Neural progenitor cell (in vitro differentiated cells): Measurements from ENCODE around the gene CBFA2T3. TPM values are rescaled to one million over a fixed set of nuclear protein-coding genes. Genes with fewer than 3 reads are reported as not detected.

Experiments
- DNase-seq: peaks from one replicate; pipeline ENCODE4 v3.0.0-alpha.2; 2016; ENCODE audit warnings: low spot score
- H2AFZ ChIP-seq: fragments of 200-600 bp; sonication (generic); replicated peaks from 2 replicates; pipeline ENCODE4 v1.6.1; 2016; ENCODE audit warnings: antibody characterized with exemption
- H3F3A ChIP-seq: fragments of 200-600 bp; sonication (generic); 2 replicates; pipeline ENCODE4 v1.6.1; 2016; ENCODE audit warnings: antibody characterized with exemption, low read depth
- H3K27ac ChIP-seq: fragments of 200-600 bp; sonication (generic); 2 replicates; pipeline ENCODE4 v1.5.1; 2016; ENCODE audit warnings: mild to moderate bottlenecking
- H3K27me3 ChIP-seq: fragments of 200-600 bp; sonication (generic); 2 replicates; pipeline ENCODE4 v1.6.1; 2016; ENCODE audit warnings: mild to moderate bottlenecking, moderate library complexity
- H3K36me3 ChIP-seq: fragments of 200-600 bp; sonication (generic); 2 replicates; pipeline ENCODE4 v1.5.1; 2016
- H3K4me1 ChIP-seq: fragments of 200-600 bp; sonication (generic); 2 replicates; pipeline ENCODE4 v1.6.1; 2016; ENCODE audit warnings: mixed run types
- H3K4me2 ChIP-seq: fragments of 200-600 bp; sonication (generic); 2 replicates; pipeline ENCODE4 v1.6.1; 2016
- H3K4me3 ChIP-seq: fragments of 200-600 bp; sonication (generic); 2 replicates; pipeline ENCODE4 v1.5.1; 2016
- H3K79me2 ChIP-seq: fragments of 200-600 bp; sonication (generic); 2 replicates; pipeline ENCODE4 v1.6.1; 2016; ENCODE audit warnings: low read depth
- H3K9ac ChIP-seq: fragments of 200-600 bp; sonication (generic); 2 replicates; pipeline ENCODE4 v1.6.1; 2016
- H3K9me3 ChIP-seq: fragments of 200-600 bp; sonication (generic); 2 replicates; pipeline ENCODE4 v1.5.1; 2016; ENCODE audit warnings: low read depth
- H4K20me1 ChIP-seq: fragments of 200-600 bp; sonication (generic); 2 replicates; pipeline ENCODE4 v1.6.1; 2016; ENCODE audit warnings: low read depth
- H3K27ac Mint-ChIP-seq: 3 replicates; pipeline ENCODE4 v1.8.0; 2021; ENCODE audit warnings: mixed read lengths
- H3K27me3 Mint-ChIP-seq: 2 replicates; pipeline ENCODE4 v1.8.0; 2022; ENCODE audit warnings: low read depth, mild to moderate bottlenecking, inconsistent platforms, moderate library complexity, mixed read lengths; ENCODE audit not compliant: insufficient read depth
- H3K36me3 Mint-ChIP-seq: 3 replicates; pipeline ENCODE4 v1.8.0; 2021; ENCODE audit warnings: mixed read lengths
- H3K4me1 Mint-ChIP-seq: 3 replicates; pipeline ENCODE4 v1.8.0; 2021; ENCODE audit warnings: mixed read lengths
- H3K4me3 Mint-ChIP-seq: 3 replicates; pipeline ENCODE4 v1.8.0; 2021; ENCODE audit warnings: mild to moderate bottlenecking, moderate library complexity, mixed read lengths
- H3K9me3 Mint-ChIP-seq: 3 replicates; pipeline ENCODE4 v1.8.0; 2020; ENCODE audit warnings: mixed read lengths
- CTCF ChIP-seq: fragments of 200-600 bp; sonication (generic); IDR thresholded peaks from 2 replicates; pipeline ENCODE4 v1.5.1; 2017; ENCODE audit warnings: antibody characterized with exemption, mild to moderate bottlenecking
- EZH2 ChIP-seq: fragments of 200-600 bp; sonication (generic); IDR thresholded peaks from 2 replicates; pipeline ENCODE4 v1.6.1; 2017; ENCODE audit warnings: antibody characterized with exemption, mild to moderate bottlenecking, moderate library complexity
- EZH2phosphoT487 ChIP-seq: fragments of 200-600 bp; sonication (generic); IDR thresholded peaks from 2 replicates; pipeline ENCODE4 v1.6.1; 2017; ENCODE audit warnings: antibody characterized with exemption
- total RNA-seq: library from RNA; depleted of rRNA; stranded (reverse); fragments of >200 nt; gene quantifications from 2 replicates; pipeline ENCODE4 v1.2.3, GENCODE V29; 2015; ENCODE audit warnings: low replicate concordance

The CBFA2T3 gene
- total RNA-seq, 1 donor from 2014 or later: 0.22 TPM

GRCh38 chr16:88973007-88973410, 4.0 kb downstream of the CBFA2T3 start:
- no peak overlapping the region for H2AFZ ChIP-seq
- H3K4me3 ChIP-seq: no peak overlapping the region
- no peaks in the 10 kb centered on the region for H3K27me3 ChIP-seq
- H3K27me3 Mint-ChIP-seq: peaks cover 2% of the 10 kb centered on the region
- H3K9me3 Mint-ChIP-seq: no peaks in the 10 kb centered on the region
- no peaks in the 10 kb centered on the region for H3K9me3 ChIP-seq
- TF ChIP-seq EZH2phosphoT487 (no peak), EZH2 (no peak), CTCF (no peak)
- H3K9ac ChIP-seq: no peak overlapping the region
- H3F3A ChIP-seq: no peaks in the 10 kb centered on the region
- no peaks in the 10 kb centered on the region for H3K36me3 Mint-ChIP-seq
- H3K4me1 Mint-ChIP-seq: peaks cover 28% of the 10 kb centered on the region
- no peaks in the 10 kb centered on the region for H3K36me3 ChIP-seq
- no peak overlapping the region for H3K27ac Mint-ChIP-seq
- DNase-seq: peak; percentile 52
- H3K4me1 ChIP-seq: no peaks in the 10 kb centered on the region
- H3K27ac ChIP-seq: no peak overlapping the region
- no peaks in the 10 kb centered on the region for H4K20me1 ChIP-seq
- no peak overlapping the region for H3K4me3 Mint-ChIP-seq
- no peaks in the 10 kb centered on the region for H3K79me2 ChIP-seq
- no peak overlapping the region for H3K4me2 ChIP-seq

- no peak overlapping the region for H3K27ac Mint-ChIP-seq
- no peaks in the 10 kb centered on the region for H3K4me1 ChIP-seq
- no peak overlapping the region for H3K4me3 Mint-ChIP-seq
Observed at GRCh38 chr16:88972349-88972748, 4.7 kb downstream of the CBFA2T3 start.

GRCh38 chr16:88971371-88972097, 5.5 kb downstream of the CBFA2T3 start:
- no peaks in the 10 kb centered on the region for H3K27me3 ChIP-seq
- Mint-ChIP-seq H3K36me3 (no peaks in the 10 kb centered on the region), H3K27me3 (peaks cover 3% of the 10 kb centered on the region), H3K4me3 (no peak overlapping the region), H3K27ac (peak overlapping the region; percentile 29), H3K9me3 (no peaks in the 10 kb centered on the region), H3K4me1 (peaks cover 28% of the 10 kb centered on the region)
- H3K4me1 ChIP-seq: no peaks in the 10 kb centered on the region
- H3K9ac ChIP-seq: no peak overlapping the region
- no peak for DNase-seq
- no peaks in the 10 kb centered on the region for H3F3A ChIP-seq
- no peaks in the 10 kb centered on the region for H3K79me2 ChIP-seq
- H3K36me3 ChIP-seq: no peaks in the 10 kb centered on the region
- H4K20me1 ChIP-seq: no peaks in the 10 kb centered on the region
- no peak overlapping the region for H3K4me3 ChIP-seq
- H2AFZ ChIP-seq: no peak overlapping the region
- TF ChIP-seq EZH2: no peak
- H3K9me3 ChIP-seq: no peaks in the 10 kb centered on the region
- H3K4me2 ChIP-seq: no peak overlapping the region
- H3K27ac ChIP-seq: no peak overlapping the region

More at GRCh38 chr16:88972349-88972748, 4.7 kb downstream of the CBFA2T3 start:
- no peak for DNase-seq
- H2AFZ ChIP-seq: no peak overlapping the region
- H3K9me3 ChIP-seq: no peaks in the 10 kb centered on the region
- Mint-ChIP-seq H3K36me3 (no peaks in the 10 kb centered on the region), H3K4me1 (peaks cover 29% of the 10 kb centered on the region), H3K9me3 (no peaks in the 10 kb centered on the region), H3K27me3 (peaks cover 2% of the 10 kb centered on the region)
- no peak overlapping the region for H3K4me3 ChIP-seq
- TF ChIP-seq EZH2phosphoT487 (no peak), EZH2 (no peak), CTCF (no peak)
- no peaks in the 10 kb centered on the region for H3K36me3 ChIP-seq
- no peak overlapping the region for H3K4me2 ChIP-seq
- no peaks in the 10 kb centered on the region for H3K79me2 ChIP-seq
- no peaks in the 10 kb centered on the region for H3F3A ChIP-seq
- no peak overlapping the region for H3K27ac ChIP-seq
- H3K27me3 ChIP-seq: no peaks in the 10 kb centered on the region
- no peak overlapping the region for H3K9ac ChIP-seq
- H4K20me1 ChIP-seq: no peaks in the 10 kb centered on the region

GRCh38 chr16:88970539-88971065, 6.4 kb downstream of the CBFA2T3 start:
- no peaks in the 10 kb centered on the region for H3K9me3 Mint-ChIP-seq
- Histone ChIP-seq H3F3A (no peaks in the 10 kb centered on the region), H4K20me1 (no peaks in the 10 kb centered on the region), H3K27ac (no peak overlapping the region), H3K79me2 (no peaks in the 10 kb centered on the region), H3K4me3 (no peak overlapping the region), H3K4me2 (no peak overlapping the region), H2AFZ (no peak overlapping the region), H3K4me1 (no peaks in the 10 kb centered on the region), H3K9ac (no peak overlapping the region), H3K9me3 (no peaks in the 10 kb centered on the region), H3K27me3 (no peaks in the 10 kb centered on the region), H3K36me3 (no peaks in the 10 kb centered on the region)
- H3K4me3 Mint-ChIP-seq: no peak overlapping the region
- TF ChIP-seq EZH2: no peak
- TF ChIP-seq EZH2phosphoT487: no peak
- TF ChIP-seq CTCF: no peak
- DNase-seq: no peak
- H3K27me3 Mint-ChIP-seq: peaks cover 3% of the 10 kb centered on the region
- H3K27ac Mint-ChIP-seq: peak overlapping the region; percentile 91
- peaks cover 28% of the 10 kb centered on the region for H3K4me1 Mint-ChIP-seq
- no peaks in the 10 kb centered on the region for H3K36me3 Mint-ChIP-seq
